ENCODE measurements around the gene NAV2. TPM values are rescaled to one million over a fixed set of nuclear protein-coding genes. Genes with fewer than 3 reads are reported as not detected.

Gene NAV2
- total RNA-seq, 1 experiment from 2014 or later, result 2.1 TPM

- ATAC-seq (no peak), DNase-seq (ENCODE audit: low read depth, low spot score) (no peak)
- Histone ChIP-seq H2AFZ (ENCODE audit: low read depth, low read length, poor library complexity, severe bottlenecking) (no peak overlapping the region), H3K27ac (ENCODE audit: low read depth, low read length) (no peak overlapping the region), H3K9me2 (ENCODE audit: insufficient read depth) (no peaks in the 10 kb centered on the region), H3K4me3 (replicated peaks in 1 of 2; ENCODE audit: low read depth in 1 of 2, low read length in 2 of 2) (no peak overlapping the region), H4K20me1 (ENCODE audit: insufficient read depth) (no peaks in the 10 kb centered on the region), H3K27me3 (ENCODE audit: insufficient read depth, low read length) (no peaks in the 10 kb centered on the region), H3K9ac (ENCODE audit: low read length) (no peak overlapping the region), H3K9me3 (ENCODE audit: control insufficient read depth in 1 of 2, insufficient read depth in 1 of 2, low read depth in 1 of 2, low read length in 2 of 2) (no peaks in the 10 kb centered on the region), H3K4me2 (ENCODE audit: low read length) (no peak overlapping the region), H3K4me1 (ENCODE audit: control insufficient read depth in 1 of 2, insufficient read depth in 2 of 2, low read length in 2 of 2) (no peaks in the 10 kb centered on the region), H3K36me3 (ENCODE audit: control insufficient read depth in 1 of 2, insufficient read depth in 2 of 2, low read length in 2 of 2) (no peaks in the 10 kb centered on the region), H3K79me2 (ENCODE audit: insufficient read depth, low read length) (no peaks in the 10 kb centered on the region)
- ChIA-PET POLR2A (no interaction called here), CTCF (no interaction called here), RAD21 (ENCODE audit: low non-redundant PET in 1 of 2, low total read pairs in 2 of 2, uncharacterized antibody in 2 of 2, unreplicated experiment in 2 of 2) (no interaction called here)
- TF ChIP-seq YY1 (IDR thresholded peaks at IDR 0.05; ENCODE audit: extremely low read depth, insufficient replicate concordance, low read depth, low read length), result no peak
- TF ChIP-seq JUND (IDR thresholded peaks at IDR 0.05), result no peak
- no peak for TF ChIP-seq ATF3 (IDR thresholded peaks at IDR 0.05)
- no peak for TF ChIP-seq ZBTB33 (IDR thresholded peaks at IDR 0.05; ENCODE audit: extremely low read depth, insufficient replicate concordance, low read length)
- no peak for TF ChIP-seq ELF1 (IDR thresholded peaks at IDR 0.05; ENCODE audit: borderline replicate concordance, low read depth)
- TF ChIP-seq EGR1 (IDR thresholded peaks at IDR 0.05; ENCODE audit: low read depth), result no peak
- no peak for TF ChIP-seq SRF (IDR thresholded peaks at IDR 0.05; ENCODE audit: low read depth)
- TF ChIP-seq FOSL1 (IDR thresholded peaks at IDR 0.05; ENCODE audit: low read depth), result no peak
- no peak for TF ChIP-seq CEBPB (IDR thresholded peaks at IDR 0.05; ENCODE audit: low read depth)
- TF ChIP-seq ZFX (IDR thresholded peaks at IDR 0.05), result no peak
- TF ChIP-seq POLR2AphosphoS5 (IDR thresholded peaks at IDR 0.05; ENCODE audit: low read depth, low read length), result no peak
- TF ChIP-seq SIN3A (IDR thresholded peaks at IDR 0.05; ENCODE audit: low read depth), result no peak
- TF ChIP-seq SP1 (IDR thresholded peaks at IDR 0.05; ENCODE audit: low read depth), result no peak
- TF ChIP-seq CBX3 (IDR thresholded peaks at IDR 0.05; ENCODE audit: low read depth), result no peak
- TF ChIP-seq TCF7L2 (IDR thresholded peaks at IDR 0.05; ENCODE audit: borderline replicate concordance, extremely low read depth, insufficient read depth, insufficient read length), result no peak
- TF ChIP-seq EZH2 (IDR thresholded peaks at IDR 0.05), result no peak
- TF ChIP-seq CTCF (IDR thresholded peaks at IDR 0.05 in 2 of 3, conservative IDR thresholded peaks at IDR 0.05 in 1 of 3; ENCODE audit: borderline replicate concordance in 1 of 3, insufficient read depth in 1 of 3, low read depth in 2 of 3, low read length in 2 of 3), result no peak
- TF ChIP-seq MAX (IDR thresholded peaks at IDR 0.05), result no peak
- TF ChIP-seq EZH2phosphoT487 (IDR thresholded peaks at IDR 0.05; ENCODE audit: borderline replicate concordance), result no peak
- BruUV-seq (replicated peaks), result no TSS peak
- intact Hi-C loops (cut with micrococcal nuclease), result no loop called here
These were observed 348.1 kb downstream of the NAV2 start for GRCh38 chr11:20060647-20061205.

Data from HCT116 (cell line).